Non-pigmented ciliary epithelial cell (primary cell): ENCODE measurements around the gene CSMD2.
A peak's percentile ranks its signal among the peaks of the same experiment; 100 is the strongest.

Experiments
- DNase-seq: peaks from one replicate; pipeline ENCODE4 v3.0.0-alpha.2; 2010; ENCODE audit warnings: low read depth

CSMD2 gene

GRCh38 chr1:33482412-33482811 is 682.6 kb downstream of the CSMD2 start:
- no peak for DNase-seq

GRCh38 chr1:33477451-33477850 is 687.6 kb downstream of the CSMD2 start:
- no peak for DNase-seq

GRCh38 chr1:33473900-33474299 is 691.1 kb downstream of the CSMD2 start:
- no peak for DNase-seq

GRCh38 chr1:33472269-33472980 is 692.6 kb downstream of the CSMD2 start, which contains the start of gene ZSCAN20:
Gene ZSCAN20, plus strand, starts transcription at chr1:33472645. Its CDS starts 6,644 bp downstream, at chr1:33479289.
- DNase-seq, result peak; percentile 92

- DNase-seq, result no peak
Measured at GRCh38 chr1:33471416-33471815, 693.6 kb downstream of the CSMD2 start.

GRCh38 chr1:33470495-33471012 is 694.5 kb downstream of the CSMD2 start:
- DNase-seq, result peak; percentile 49

GRCh38 chr1:33469691-33470090 is 695.3 kb downstream of the CSMD2 start:
- DNase-seq, result no peak

- DNase-seq, result no peak
Measured at GRCh38 chr1:33468967-33469366, 696.1 kb downstream of the CSMD2 start.

GRCh38 chr1:33468531-33468930 is 696.5 kb downstream of the CSMD2 start:
- no peak for DNase-seq

- DNase-seq, result no peak
Measured at GRCh38 chr1:33468011-33468410, 697.0 kb downstream of the CSMD2 start.

- DNase-seq, result no peak
Measured at GRCh38 chr1:33466159-33466558, 698.9 kb downstream of the CSMD2 start.

- DNase-seq, result no peak
Measured at GRCh38 chr1:33465316-33465715, 699.7 kb downstream of the CSMD2 start.

GRCh38 chr1:33464552-33464951 is 700.5 kb downstream of the CSMD2 start:
- DNase-seq, result no peak
